GM21526 (cell line): ENCODE measurements around the gene GNAT1.
"Not testable (repeated sequence)": the region's sequence is repeated elsewhere in the genome, so short reads cannot be mapped to it uniquely, and the experiment has no call there.

ENCODE experiments used
- ATAC-seq: cut with Tn5 transposase; IDR thresholded peaks from one replicate; pipeline ENCODE4 v1.9.1; 2021; ENCODE audit warnings: moderate library complexity; ENCODE audit not compliant: unreplicated experiment, low FRiP score

GNAT1 gene

DNA sequence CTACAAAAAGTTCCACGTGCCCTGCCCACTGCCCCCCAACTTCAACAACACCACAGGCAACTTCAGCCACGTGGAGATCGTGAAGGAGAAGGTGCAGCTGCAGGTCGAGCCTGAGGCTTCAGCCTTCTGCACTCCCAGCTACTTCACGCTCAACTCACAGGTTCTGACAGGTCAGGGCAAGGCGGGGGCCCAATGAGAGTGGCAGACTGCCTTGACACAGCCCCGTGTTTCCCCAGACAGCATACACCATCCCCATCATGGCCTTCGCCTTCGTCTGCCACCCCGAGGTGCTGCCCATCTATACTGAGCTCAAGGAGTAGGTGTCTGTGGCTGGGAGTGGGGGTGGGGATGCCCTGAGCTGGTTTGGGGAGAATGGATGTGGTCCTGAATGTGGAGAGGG is 26.3 kb downstream of the GNAT1 start:
- ATAC-seq, result no peak

DNA sequence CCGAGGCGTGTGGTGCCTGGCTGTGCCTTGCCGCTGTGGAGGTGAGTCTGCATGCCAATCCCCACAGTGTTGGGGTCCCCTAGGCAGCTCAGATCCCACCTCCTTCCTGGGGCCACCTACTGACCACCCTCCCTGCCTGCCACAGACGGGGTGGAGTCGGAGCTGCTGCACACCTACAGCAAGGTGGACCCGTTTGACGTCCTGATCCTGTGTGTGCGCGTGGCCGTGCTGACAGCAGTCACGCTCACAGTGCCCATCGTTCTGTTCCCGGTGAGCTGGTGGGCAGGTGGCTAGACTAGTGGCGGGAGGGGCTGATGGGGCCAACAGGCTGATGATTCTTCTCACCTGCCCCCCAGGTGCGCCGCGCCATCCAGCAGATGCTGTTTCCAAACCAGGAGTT is 27.0 kb downstream of the GNAT1 start:
- ATAC-seq, result no peak

GRCh38 chr3:50219285-50219684 is 27.9 kb downstream of the GNAT1 start:
- no peak for ATAC-seq

DNA sequence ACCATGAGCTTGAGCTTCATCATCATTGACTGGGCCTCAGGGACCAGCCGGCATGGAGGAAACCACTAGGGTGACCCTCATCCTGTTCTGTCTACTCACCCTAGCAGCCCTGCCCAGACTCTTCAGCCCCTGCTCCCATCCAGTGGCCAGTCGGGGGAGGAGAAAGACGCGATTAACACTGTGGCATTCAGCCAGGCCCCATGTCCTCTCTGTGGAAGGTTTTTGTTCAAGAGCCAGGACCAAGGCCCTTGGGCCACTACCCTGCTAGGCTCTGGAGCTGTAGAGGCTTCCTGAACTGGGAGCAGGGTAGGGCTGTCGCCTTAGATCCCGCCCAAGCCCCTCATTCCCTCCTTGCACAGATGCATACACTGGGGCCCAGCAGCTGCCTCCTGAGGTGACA is 28.7 kb downstream of the GNAT1 start:
- no peak for ATAC-seq

- ATAC-seq, result no peak
Observed at GRCh38 chr3:50221051-50221410, 29.6 kb downstream of the GNAT1 start.

GRCh38 chr3:50221411-50222168 is 30.2 kb downstream of the GNAT1 start:
- no peak for ATAC-seq

- no peak for ATAC-seq
Observed at GRCh38 chr3:50222169-50222528, 30.7 kb downstream of the GNAT1 start.

DNA sequence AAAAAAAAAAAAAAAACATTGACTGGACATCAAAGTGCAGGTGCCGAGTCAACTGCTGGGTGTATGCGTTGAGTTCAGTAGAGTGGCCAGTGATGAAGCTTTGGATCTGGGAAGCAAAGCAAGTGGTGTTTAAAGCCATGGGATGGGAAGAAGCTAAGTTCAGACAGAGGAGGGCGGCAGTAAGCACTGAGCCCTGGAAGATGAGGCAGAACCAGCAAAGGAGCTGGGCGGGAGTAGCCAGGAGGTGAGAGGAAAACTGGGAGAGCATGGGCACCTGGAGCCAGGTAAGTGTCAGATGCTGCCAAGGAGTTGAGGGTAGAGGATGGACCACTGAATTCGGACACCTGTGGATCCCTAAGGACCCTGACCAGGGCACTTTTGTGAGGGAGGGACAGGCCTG is 33.2 kb downstream of the GNAT1 start:
- no peak for ATAC-seq

- peak; percentile 18 for ATAC-seq
Observed at GRCh38 chr3:50226888-50227389, 35.5 kb downstream of the GNAT1 start.

GRCh38 chr3:50227390-50228183 is 36.2 kb downstream of the GNAT1 start:
- peak; percentile 65 for ATAC-seq

DNA sequence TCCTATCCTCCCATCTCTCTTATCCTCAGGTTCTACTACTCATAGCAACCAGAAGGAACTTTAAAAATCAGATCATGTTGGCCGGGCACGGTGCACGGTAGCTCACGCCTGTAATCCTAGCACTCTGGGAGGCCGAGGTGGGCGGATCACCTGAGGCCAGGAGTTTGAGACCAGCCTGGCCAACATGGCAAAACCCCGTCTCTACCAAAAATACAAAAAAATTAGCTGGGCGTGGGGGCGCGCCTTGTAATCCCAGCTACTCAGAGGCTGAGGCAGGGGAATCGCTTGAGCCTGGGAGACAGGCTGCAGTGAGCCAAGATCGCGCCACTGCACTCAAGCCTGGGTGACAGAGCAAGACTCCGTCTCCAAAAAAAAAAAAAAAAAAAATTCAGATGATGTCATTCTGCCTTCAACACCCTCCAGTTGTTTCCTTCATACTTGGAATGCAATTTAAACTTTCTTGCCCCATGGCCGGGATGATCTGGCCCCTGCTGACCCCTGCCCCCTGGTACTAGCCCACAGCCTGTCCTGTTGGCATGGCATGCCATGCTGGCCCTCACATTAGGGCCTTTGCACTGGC is 36.9 kb downstream of the GNAT1 start:
- ATAC-seq, result not testable (repeated sequence)

DNA sequence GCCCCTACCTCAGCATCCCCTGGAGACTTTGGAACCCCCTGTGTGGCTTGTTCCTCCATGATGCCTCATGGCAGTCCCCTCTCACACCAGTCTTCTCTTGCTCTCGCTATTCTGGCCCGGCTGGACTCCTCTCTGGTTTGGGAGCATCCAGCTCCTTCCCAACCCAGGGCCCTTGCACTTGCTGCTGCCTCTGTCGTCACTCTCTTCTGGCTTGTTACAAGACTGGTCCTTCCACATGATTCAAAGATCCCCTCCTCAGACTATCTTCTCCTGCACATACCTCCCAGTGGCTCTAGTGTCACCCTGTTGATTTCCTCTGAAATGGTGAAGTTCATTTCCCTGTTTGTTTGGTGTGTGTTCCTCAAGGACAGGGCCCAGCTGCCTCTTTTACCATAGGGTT is 38.1 kb downstream of the GNAT1 start:
- ATAC-seq, result no peak

DNA sequence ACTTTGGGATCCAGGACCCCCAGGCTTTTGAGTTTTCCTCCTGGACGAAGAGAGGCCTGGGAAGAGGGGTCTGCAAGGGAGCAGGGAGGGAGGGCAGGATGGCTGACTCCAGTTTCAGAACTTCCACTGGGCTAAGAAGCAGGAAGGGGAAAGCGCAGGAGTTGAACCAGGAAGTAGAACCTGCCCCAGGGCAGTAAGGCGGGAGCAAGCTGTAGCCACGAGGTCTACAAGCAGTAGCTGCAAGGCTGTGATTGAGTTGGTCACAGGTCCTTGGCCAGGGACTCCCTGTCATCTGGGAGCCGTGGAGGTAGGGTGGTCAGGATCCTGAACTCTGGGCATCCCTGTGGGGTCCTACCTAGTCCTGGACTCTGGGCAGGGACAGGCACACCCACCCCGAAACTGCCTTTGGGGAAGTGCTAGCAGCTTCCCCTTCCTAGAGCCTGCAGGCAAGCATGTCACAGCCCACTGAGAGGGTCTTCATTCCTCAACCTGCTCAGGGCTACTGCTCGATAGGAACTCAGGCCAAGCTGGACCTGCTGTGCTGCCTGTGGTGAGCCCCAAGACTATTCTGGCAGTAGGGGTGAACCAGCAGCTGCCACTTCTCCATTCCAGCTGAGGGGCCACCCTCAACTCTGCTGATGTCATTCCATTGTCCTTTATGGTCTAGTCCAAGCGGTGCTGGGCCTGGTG is 38.8 kb downstream of the GNAT1 start:
- ATAC-seq, result no peak

GRCh38 chr3:50230794-50231125 is 39.4 kb downstream of the GNAT1 start:
- ATAC-seq, result no peak

GRCh38 chr3:50231581-50231980 is 40.2 kb downstream of the GNAT1 start:
- ATAC-seq, result no peak

DNA sequence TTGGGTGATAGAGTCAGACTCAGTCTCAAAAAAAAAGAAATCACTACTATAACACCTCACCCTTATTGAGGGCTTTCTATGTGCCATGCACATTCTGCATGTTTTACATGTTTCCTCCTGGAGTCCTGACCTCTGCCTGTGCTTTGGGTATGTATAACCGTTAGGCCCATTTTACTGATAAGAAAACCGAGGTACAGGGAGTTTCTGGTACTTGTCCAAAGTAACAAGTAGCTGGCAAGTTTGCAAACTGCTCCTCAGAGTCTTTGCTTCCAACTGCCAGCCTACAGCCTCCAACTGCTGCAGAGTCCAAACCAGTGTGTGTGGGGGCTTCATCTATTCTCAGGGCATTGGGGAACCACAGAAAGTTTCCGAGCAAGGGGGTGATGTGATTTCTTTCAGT is 40.9 kb downstream of the GNAT1 start:
- ATAC-seq, result no peak

- no peak for ATAC-seq
Observed at GRCh38 chr3:50233176-50233575, 41.8 kb downstream of the GNAT1 start.

DNA sequence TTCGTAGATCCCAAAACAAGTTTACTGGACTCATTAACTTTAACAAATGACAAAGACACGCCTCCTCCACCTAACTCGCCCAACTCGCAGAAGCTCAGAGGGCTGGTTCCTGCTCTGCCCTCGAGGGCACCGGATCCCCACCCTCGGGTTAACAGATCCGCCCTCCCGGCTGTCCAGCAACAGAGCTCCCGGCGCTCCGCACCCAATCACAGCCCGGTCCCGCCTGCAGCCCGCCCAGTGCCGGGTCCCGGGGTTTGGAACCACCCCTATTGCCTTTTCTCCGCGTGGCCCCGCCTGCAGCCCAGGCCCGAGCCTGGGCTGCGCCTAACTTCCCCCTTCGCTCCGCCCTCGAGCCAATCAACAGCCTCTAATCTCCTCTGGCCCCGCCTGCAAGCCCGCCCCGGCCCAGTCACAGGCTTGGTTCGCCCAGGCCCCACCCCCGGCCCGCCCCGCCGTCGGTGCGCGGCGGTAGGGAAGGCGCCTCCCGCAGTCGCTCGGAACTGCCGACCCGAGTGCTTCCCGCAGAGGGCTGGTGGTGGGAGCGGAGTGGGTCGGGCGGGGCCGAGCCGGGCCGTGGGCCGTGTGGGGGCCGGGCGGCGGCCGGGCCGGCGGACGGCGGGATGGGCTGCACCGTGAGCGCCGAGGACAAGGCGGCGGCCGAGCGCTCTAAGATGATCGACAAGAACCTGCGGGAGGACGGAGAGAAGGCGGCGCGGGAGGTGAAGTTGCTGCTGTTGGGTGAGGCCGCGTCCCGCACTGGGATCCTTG is 44.5 kb downstream of the GNAT1 start, which contains the start of gene GNAI2:
GNAI2 (plus strand) TSS at position 489 of the 768 bp plus-strand sequence; CDS start at position 621, 132 bp downstream.
- peak; percentile 84 for ATAC-seq

DNA sequence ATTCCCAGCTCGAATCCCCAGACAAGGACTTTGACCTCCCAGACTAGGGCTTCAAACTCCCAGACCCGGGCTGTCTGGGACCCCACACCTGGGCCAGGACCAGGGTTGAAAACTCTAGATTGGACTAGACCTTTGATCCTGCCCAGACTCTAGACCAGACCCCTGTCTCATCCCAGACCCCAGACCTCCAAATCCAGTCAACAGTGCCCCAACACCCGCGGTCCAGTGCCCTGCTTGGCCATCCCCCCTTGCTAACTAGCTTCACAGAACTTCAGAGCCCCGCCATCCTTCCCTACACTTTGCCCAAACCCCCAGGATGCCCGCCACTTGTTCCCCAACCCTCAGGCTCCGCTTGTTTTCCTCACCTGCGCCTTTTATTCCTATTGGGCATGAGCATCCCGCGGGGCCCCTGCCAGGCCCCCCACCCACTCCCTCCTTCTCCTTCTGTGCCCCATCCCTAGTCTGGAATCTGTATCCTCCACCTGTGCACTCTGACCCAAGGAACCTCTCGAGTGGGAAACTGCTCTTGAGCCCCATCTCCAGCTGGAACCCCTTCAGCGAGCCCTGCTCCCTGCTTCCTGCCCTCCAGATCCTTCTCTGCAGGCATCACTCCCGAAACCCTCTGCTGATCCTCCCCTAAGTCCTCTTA is 45.2 kb downstream of the GNAT1 start:
- ATAC-seq, result no peak
